ENCODE measurements around the gene TSSK6. TPM values are rescaled to one million over a fixed set of nuclear protein-coding genes. Genes with fewer than 3 reads are reported as not detected.

TSSK6 gene
- total and polyA plus RNA-seq, 8 donors: 0.93 to 31.7 (median 2.0) TPM; not detected in 1

DNA sequence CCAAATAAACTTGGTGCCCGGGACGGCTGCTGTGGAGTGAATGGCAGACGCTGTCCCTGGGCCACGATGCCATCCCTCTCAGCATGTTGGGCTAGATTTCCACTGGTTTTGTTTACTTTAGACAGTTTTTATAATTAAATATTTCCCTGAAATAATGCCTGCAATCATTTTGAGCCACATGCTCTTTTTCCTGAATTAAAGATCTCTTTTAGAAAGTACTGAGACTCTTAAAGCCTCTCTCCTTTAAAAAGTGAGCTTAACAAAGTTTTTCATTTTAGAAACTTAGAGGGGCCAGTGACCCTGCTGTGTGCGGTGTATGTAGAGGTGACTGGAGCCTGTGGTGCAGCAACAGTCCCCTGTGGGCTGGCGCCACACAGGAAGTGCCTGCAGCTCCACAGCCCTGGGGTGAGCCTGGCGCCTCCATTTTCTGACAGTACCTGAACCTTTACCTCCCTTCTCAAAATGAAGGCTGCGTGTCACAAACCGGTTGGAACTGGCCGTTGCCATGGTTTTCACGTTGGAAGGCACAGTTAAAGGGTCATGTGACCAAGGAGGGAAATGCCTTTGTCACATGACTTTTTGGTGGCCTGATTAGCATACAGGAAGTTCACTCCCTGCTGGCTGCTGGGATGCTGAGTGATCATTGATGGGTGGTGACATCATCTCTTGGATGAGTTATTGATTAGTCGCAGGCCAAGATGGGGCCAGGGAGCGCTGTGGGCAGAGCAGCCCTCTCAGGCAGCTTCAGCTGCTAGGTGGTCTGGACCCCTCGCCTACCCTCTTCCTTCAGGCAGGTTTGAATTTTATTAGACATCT lies 26.3 kb downstream of the TSSK6 start:
- Histone ChIP-seq H3K4me3 (peak overlapping the region in 2 of 4 donors; percentile 11 to 14), H3K9me3 (no peaks in the 10 kb centered on the region), H3K27me3 (no peaks in the 10 kb centered on the region), H3K4me1 (peaks cover 39 to 58% (median 47%) of the 10 kb centered on the region in 4 donors), H3K27ac (peak overlapping the region; percentile 53 to 83 (median 74)), H3K36me3 (peaks cover 4 to 44% (median 33%) of the 10 kb centered on the region in 4 donors)
- peak in 1 of 3 donors; percentile 70 for TF ChIP-seq POLR2AphosphoS5 (IDR thresholded peaks at IDR 0.05)
- TF ChIP-seq, protein P1, sequence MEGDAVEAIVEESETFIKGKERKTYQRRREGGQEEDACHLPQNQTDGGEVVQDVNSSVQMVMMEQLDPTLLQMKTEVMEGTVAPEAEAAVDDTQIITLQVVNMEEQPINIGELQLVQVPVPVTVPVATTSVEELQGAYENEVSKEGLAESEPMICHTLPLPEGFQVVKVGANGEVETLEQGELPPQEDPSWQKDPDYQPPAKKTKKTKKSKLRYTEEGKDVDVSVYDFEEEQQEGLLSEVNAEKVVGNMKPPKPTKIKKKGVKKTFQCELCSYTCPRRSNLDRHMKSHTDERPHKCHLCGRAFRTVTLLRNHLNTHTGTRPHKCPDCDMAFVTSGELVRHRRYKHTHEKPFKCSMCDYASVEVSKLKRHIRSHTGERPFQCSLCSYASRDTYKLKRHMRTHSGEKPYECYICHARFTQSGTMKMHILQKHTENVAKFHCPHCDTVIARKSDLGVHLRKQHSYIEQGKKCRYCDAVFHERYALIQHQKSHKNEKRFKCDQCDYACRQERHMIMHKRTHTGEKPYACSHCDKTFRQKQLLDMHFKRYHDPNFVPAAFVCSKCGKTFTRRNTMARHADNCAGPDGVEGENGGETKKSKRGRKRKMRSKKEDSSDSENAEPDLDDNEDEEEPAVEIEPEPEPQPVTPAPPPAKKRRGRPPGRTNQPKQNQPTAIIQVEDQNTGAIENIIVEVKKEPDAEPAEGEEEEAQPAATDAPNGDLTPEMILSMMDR (IDR thresholded peaks at IDR 0.05): no peak
- intact Hi-C loops (cut with DNase I; ENCODE audit: low total_unique reads): loop anchor here (5.0 to 10.0 kb wide), 2 partner anchors 74 to 122 kb away; no protein-coding TSS in a partner anchor
- 27 to 33% (median 31%) methylated on average over 14 of the region's 14 CpGs for WGBS, 5 donors
- DNase-seq: peak; percentile 64 to 95

DNA sequence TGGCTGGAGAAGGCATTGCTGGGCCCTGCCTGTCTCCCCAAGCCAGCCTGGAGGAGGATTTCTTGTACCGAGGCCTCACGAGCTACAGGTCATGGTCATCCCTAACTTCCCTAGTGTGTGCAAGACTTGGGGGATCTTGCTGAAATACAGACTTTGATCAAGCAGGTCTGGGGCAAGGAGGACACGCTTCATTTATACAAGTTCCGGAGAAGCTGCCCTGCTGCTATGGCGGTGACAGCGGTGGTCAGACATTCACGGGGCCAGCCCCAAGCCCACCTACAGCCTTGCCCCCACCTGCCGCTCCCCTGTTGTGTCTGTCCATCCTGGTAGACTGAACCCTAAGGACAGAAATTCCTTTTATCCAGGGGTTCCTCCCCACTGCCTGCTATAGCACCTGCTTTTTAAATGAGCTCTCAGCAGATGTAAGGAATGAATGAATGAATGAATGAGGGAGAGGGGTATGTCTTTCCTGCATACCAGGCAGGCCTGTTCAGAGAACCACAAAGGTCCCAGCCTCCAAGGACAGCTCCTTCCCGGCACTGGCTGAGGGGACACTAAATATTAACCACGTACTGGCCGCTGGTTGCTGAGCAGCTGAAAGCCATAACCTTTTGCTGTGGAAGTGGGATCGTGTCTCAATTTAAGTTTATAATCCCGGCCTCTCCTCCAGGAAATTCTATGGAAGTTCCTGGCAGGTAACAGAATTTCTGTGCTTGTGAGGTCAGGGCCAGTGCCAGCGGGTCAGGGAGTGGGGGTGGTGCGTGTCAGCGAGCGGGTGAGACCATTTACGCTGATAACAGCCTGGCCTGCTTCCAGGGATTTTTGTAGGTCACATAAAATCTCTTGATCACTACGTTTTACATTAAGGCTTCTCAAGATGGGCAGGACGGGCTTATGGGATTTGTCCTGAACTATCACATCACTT lies 27.1 kb downstream of the TSSK6 start:
- Histone ChIP-seq H3K4me1 (peaks cover 39 to 58% (median 47%) of the 10 kb centered on the region in 4 donors), H3K27ac (peak overlapping the region; percentile 16 to 83 (median 74)), H3K27me3 (no peaks in the 10 kb centered on the region), H3K4me3 (no peak overlapping the region), H3K36me3 (peaks cover 0 to 39% (median 32%) of the 10 kb centered on the region in 4 donors), H3K9me3 (no peaks in the 10 kb centered on the region)
- 44 to 53% (median 46%) methylated on average over 20 of the region's 20 CpGs for WGBS, 5 donors
- intact Hi-C loops (cut with DNase I; ENCODE audit: low total_unique reads): loop anchor here (5.0 to 10.0 kb wide), 2 partner anchors 73 to 121 kb away; no protein-coding TSS in a partner anchor
- DNase-seq: peak; percentile 59 to 74
- no peak for TF ChIP-seq EP300 (IDR thresholded peaks at IDR 0.05)
- TF ChIP-seq POLR2A (IDR thresholded peaks at IDR 0.05): no peak
- TF ChIP-seq, protein P1 (IDR thresholded peaks at IDR 0.05): no peak
- no peak for TF ChIP-seq POLR2AphosphoS5 (IDR thresholded peaks at IDR 0.05)

DNA sequence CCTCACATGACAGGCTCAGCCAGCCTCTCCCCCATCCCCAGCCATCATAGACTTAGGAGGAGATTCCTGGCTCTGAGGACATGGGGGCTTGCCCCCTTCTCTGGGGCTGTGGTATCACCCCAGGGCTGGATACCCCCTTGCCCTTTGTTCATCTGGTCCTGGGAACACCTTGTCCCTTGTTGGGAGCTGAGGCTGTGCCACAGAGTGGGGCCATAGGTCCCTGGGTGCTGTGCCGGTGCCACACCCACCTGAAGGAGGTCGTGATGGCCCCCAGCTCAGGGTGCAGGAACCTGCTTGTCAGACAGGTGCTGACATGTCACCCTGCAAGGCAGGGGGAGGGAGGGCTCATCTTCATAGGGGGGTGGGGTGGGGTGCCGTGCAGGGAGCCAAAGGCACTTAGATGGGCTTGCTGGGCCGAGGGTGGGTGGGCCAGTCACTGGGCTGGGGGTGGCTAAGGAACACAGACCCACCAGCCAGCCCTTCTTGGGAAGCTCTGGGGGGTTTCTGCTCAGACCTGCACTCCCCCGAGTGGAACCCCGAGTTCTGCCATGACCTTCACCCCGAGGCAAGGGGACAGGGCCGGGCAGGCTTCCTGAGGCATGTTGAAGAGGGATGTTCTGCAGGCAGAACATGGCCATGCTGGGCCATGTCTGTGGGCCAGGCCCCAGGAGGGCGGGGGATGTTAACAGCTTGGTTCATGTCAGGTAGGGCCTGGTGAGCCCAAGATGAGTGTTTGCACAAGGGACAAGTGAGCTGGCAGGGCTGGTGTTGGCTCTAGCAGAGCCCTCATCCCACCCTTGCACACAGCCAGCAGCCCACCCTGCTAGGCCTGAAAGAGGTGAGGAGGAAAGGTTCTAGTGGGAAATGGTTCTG lies 28.0 kb downstream of the TSSK6 start:
- no peaks in the 10 kb centered on the region for H3K27me3 ChIP-seq
- WGBS, 5 donors: 68 to 85% (median 73%) methylated on average over 7 to 9 of the region's 9 CpGs
- TF ChIP-seq, protein P1 (IDR thresholded peaks at IDR 0.05): no peak
- TF ChIP-seq POLR2A (IDR thresholded peaks at IDR 0.05) (no peak), EP300 (IDR thresholded peaks at IDR 0.05) (no peak), POLR2AphosphoS5 (IDR thresholded peaks at IDR 0.05) (no peak)
- H3K4me3 ChIP-seq: no peak overlapping the region
- no peak for DNase-seq
- no peaks in the 10 kb centered on the region for H3K9me3 ChIP-seq
- H3K36me3 ChIP-seq: peaks cover 0 to 36% (median 31%) of the 10 kb centered on the region in 4 donors
- intact Hi-C loops (cut with DNase I; ENCODE audit: low total_unique reads): loop anchor here (5.0 to 10.0 kb wide), 2 partner anchors 73 to 120 kb away; no protein-coding TSS in a partner anchor
- peaks cover 39 to 58% (median 47%) of the 10 kb centered on the region in 4 donors for H3K4me1 ChIP-seq
- H3K27ac ChIP-seq: peak overlapping the region in 3 of 5 donors; percentile 74 to 83 (median 76)
